Occipital lobe (tissue), 2 donors: ENCODE results near the gene ESYT2. TPM values are rescaled to one million over a fixed set of nuclear protein-coding genes. Genes with fewer than 3 reads are reported as not detected.

ENCODE experiments used
- DNase-seq: peaks from one replicate; lab custom pipeline; 2025; lab: John Stamatoyannopoulos, UW
- total RNA-seq: library from RNA; depleted of rRNA; stranded (reverse); fragments of >200 nt; gene quantifications from one replicate; pipeline ENCODE4 v1.2.3, GENCODE V29; 2014

The ESYT2 gene
- total RNA-seq, 1 donor from 2014 or later: 125 TPM

DNA sequence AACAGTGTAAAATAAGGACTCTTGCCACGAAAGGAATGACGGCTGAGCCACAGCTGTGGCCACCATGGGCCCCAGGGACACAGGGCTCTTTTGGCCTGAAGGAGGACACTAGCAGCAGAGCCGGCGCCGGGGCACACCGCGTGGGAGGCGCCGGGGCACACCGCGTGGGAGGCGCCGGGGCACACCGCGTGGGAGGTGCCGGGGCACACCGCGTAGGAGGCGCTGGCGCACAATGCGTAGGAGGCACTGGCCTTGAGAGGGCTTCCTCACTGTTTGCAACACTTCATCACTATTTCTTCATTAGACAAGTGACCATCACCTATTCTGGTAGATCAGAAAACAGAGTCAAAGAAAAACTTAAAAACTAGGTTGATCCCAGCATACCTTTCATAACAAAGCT, 23.4 kb downstream of the ESYT2 start:
- DNase-seq: no peak

GRCh38 chr7:158805414-158805813, 23.9 kb downstream of the ESYT2 start:
- no peak for DNase-seq

DNA sequence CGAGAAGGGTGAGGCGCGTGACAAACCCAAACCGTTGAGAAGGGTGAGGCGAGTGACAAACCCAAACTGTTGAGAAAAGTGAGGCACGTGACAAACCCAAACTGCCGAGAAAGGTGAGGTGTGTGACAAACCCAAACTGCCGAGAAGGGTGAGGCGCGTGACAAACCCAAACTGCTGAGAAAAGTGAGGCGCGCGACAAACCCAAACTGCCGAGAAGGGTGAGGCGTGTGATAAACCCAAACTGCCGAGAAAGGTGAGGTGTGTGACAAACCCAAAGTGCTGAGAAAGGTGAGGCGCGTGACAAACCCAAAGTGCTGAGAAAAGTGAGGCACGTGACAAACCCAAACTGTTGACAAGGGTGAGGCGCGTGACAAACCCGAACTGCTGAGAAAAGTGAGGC, 25.0 kb downstream of the ESYT2 start:
- DNase-seq: no peak

DNA sequence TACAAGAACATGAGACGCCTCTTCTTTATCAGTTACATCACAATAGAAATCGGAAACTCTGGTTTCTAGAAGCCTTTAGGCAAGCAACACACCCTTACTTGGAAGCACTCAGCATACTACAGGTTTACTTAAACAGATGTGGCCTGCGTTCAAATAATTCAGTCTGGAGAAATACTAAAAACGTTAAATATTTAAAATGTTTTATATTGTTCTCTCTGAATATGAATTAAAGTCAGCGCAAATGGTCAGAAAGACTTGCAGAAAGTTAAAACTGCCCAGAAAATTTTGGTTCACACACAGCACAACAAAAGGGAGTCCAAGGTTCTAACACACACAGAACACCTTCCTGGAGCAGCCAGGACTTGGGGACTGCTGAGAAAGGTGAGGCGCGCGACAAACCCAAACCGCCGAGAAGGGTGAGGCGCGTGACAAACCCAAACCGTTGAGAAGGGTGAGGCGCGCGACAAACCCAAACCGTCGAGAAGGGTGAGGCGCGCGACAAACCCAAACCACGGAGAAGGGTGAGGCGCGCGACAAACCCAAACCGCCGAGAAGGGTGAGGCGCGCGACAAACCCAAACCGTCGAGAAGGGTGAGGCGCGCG, 25.8 kb downstream of the ESYT2 start:
- no peak for DNase-seq

DNA sequence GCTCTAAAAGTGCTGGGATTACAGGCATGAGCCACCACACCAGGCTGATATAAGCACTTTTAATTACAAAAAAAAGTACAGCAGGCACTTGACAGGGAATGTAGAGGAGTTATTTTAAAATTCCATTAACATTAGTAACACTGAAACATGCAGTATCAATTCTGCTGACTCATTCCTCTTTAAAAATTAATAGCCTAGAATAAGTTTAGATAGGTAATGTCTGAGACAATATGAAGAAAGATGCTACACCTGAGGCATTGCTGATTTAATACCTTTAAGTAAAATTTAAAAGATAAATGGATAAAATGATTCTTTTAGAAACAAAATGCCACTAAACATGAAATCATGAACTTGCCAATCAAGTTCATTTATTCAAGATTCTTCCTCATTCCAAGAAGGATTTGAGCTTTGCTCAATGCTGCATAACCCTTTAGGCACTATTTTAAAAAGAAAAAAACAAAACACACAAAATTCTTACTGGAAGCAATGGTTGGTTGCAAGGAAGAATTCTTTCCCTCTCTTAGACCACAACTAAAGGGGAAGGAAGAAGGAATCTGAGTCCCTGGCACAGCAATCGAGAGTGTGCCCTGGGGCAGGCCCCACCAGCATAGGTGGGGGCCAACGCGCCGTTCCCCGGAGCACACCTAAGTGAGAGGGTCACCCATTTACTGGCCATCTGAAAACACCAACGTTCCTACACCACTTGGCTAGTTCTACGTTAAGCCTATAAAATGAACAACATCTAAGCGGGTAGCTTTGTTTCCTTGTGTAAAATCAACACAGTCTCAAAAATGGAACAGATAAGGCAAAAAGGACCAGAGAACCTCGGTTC, 26.6 kb downstream of the ESYT2 start:
- DNase-seq: no peak

GRCh38 chr7:158798741-158799140, 30.6 kb downstream of the ESYT2 start:
- no peak for DNase-seq

GRCh38 chr7:158796667-158797066, 32.6 kb downstream of the ESYT2 start:
- no peak for DNase-seq

DNA sequence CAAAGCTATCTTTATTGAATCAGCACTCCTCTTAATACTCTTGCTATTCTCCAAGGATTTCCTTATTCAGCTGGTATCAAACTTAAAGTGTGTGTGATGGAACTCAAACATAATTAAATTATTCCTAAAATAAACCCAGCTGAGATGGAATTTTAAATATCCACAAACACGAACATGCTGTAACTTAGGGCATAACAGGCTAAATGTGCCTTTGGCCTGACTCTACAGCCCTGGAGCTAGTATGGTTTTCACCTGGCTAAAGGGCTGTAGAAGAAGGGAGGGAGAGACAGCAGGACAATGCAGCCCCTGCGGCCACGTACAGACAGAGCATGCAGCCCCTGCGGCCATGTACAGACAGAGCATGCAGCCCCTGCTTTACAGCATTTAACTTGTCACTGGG, 34.0 kb downstream of the ESYT2 start:
- DNase-seq: no peak

DNA sequence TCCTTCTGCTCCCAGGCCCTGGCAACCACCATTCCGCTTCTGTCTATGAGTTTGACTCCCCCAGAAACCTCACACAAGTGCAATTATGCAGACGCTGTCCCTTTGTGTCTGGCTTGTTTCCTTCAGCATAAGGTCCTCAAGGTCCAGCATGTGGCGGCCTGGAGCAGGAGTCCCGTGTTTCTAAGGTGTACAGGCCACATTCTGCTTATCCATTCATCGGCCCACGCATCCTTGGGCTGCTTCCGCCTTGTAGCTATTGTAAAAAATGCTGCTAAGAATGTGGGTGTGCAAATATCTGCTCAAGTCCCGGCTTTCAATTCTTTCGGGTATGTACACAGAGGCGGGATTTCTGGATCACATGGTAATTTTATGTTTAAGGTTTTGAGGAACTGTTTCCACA, 38.2 kb downstream of the ESYT2 start:
- DNase-seq: no peak

GRCh38 chr7:158789842-158790241, 39.5 kb downstream of the ESYT2 start:
- no peak for DNase-seq

DNA sequence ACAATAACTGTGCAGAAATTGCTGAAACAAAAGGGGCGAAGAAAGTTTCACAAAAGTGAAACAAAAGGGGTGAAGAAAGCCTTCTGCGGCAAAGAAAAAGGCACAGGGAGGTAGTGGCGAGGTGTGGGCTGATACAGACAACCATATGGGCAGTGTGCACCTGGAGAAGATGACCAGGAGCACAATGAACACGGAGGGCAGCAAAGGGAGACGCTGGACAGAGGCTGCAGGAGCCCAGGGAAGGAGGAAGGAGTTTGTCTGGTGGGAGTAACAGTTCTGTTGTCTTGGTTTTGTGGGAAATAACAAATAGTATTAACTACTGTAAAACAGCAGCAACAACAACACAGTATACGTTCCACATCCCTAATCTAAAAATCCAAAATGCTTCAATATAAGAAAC, 42.4 kb downstream of the ESYT2 start:
- no peak for DNase-seq

GRCh38 chr7:158784270-158784669, 45.0 kb downstream of the ESYT2 start:
- no peak for DNase-seq

DNA sequence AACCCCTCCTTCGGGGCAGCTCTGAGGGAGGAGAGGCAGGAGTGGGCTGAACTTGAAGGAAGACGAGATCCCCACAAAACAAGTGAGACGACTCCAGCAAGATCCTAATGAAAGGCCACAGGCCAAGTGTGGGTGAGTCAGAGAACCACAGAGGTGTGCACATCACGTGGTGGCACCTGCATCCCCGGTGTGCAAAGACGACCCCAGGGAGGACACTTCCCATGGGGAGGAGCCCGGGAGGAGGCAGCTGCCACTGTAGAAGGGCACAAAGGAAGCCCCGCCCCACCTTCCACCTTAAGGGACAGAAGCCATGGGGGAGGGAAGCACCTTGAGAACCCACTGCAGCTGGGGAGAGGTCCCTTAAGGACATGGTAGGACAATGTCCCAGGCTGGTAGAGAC, 45.7 kb downstream of the ESYT2 start:
- DNase-seq: no peak

DNA sequence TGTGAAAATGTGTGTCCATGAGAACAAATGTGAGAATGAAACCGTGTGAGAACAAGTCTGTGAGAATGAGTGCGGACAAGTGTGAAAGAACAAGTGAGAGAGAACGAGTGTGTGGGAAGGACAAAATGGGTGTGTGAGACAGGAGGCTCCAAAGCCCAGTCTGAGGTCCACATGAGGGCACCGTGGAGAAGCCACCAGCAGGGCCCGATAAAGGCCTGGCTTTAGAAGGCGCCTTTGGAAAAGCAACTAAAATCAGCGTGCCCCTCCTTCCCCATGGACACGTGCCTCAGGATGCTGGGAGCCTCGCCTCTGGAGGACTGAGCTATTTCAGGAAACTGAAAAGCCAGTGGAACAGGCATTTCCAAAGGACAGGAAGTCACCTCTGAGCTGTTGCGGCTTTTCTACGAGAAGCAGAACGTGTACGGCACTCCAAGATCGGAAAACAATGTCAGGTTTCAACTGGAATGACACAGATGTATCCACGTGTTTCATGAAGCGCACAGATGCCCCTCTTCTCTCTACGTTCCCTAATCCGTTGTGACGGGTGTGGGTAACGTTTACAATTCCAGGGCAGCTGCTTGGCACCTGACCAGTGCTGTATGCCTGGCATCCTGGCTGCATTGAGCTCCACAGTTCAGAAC, 46.4 kb downstream of the ESYT2 start:
- no peak for DNase-seq

- no peak for DNase-seq
Observed at GRCh38 chr7:158781974-158782664, 47.2 kb downstream of the ESYT2 start.

DNA sequence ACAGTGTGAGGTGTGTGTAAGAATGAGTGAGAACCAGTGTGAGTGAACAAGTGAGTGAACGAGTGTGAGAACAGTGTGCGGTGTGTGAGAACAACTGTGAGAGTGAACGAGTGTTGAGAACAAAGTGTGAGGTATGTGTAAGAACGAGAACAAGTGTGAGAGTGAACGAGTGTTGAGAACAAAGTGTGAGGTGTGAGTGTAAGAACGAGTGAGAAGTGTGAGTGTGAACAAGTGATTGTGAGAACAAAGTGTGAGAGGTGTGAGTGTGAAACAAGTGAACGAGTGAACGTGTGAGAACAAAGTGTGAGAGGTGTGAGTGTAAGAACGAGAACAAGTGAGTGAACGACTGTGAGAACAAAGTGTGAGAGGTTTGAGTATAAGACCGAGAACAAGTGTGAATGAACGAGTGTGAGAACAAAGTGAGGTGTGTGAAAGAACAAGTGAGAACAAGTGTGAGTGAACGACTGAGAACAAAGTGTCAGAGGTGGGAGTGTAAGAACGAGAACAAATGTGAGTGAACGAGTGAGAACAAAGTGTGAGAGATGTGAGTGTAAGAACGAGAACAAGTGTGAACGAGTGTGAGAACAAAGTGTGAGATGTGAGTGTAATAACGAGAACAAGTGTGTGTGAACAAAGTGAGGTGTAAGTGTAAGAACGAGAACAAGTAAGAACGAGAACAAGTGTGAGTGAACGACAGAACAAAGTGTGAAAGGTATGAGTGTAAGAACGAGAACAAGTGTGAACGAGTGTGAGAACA, 47.9 kb downstream of the ESYT2 start:
- no peak for DNase-seq

DNA sequence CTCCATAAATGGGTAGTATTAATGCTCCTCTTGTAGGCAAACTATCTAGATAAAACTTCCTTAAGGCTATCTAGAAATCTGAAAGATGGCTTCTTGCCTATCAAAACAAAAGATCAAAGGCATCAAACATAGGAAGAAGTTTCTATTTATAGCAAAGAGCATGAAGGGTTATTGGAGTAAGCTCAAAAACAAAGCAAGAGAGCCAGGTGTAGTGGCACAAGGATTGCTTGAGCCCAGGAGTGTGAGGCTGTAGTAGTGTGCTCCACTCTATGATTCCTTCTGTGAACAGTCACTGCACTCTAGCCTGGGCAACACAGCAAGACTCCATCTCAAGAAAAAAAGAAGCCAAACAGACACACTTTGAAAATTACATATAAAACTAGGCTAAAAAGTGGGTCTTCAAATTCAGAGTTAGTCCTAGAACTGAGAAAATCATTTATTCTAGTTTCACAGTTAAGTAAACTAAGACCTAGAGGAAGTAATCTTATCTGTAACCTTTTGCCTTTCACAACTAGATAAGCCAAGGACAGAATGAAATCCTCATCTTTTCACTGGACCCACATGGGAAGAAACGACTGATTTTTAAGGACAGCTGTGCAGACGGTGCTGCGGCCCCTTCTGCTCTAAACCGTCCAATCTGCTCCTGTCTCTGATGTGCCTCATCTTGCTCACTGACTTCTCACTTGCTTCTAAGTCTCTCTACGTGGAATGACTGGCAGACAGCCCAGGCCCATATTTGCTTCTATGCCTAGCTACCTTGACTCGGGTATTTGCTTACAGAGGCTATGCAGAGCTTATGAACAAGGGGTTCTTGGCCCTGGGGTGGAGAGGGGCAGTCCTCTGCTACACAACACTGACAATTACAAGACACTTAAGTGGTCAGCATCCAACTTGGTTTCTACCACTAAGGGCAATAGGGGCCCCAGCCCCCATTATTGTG, 50.0 kb downstream of the ESYT2 start:
- no peak for DNase-seq

DNA sequence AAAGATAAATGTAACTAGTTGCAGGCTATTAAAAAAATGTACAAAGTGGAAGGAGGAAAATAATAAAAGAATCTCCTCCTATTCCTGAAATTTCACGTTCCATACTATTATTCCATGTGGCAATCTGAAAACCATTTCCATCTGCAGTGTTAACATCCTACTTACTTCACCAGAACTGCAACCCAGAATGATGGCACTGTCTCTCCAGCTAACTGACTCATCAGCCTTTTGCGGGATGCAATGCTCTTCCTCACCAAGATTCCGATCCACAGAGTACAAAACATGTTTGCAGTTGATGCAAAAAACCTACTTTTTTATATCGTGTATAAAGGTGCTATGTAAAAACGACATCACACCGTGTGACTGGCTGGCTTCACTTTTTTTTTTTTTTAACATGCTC, 50.8 kb downstream of the ESYT2 start:
- DNase-seq: no peak

DNA sequence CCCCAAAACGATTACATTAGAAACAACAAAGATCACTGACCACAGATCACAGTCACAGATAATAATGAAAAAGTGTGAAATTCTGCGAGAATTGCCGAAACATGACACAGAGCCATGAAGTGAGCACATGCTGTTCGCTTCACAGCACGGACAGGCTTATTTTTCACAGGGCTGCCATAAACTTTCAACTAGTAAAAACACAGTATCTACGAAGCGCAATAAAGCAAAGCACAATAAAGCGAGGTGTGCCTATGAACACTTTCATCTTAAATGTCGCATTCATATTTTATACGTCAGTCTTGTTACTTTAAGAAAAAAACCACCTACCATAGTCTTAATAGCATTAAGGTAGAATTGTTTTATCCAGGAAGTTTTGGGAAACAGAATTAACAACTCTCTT, 51.5 kb downstream of the ESYT2 start:
- no peak for DNase-seq

GRCh38 chr7:158776474-158776873, 52.8 kb downstream of the ESYT2 start:
- DNase-seq: no peak
